NCI-H187 (cell line): ENCODE data around the gene NUAK1.

Experiments used
- DNase-seq, 2 experiments: peaks; one replicate each; lab custom pipeline; 2025; lab: John Stamatoyannopoulos, UW

The NUAK1 gene

DNA sequence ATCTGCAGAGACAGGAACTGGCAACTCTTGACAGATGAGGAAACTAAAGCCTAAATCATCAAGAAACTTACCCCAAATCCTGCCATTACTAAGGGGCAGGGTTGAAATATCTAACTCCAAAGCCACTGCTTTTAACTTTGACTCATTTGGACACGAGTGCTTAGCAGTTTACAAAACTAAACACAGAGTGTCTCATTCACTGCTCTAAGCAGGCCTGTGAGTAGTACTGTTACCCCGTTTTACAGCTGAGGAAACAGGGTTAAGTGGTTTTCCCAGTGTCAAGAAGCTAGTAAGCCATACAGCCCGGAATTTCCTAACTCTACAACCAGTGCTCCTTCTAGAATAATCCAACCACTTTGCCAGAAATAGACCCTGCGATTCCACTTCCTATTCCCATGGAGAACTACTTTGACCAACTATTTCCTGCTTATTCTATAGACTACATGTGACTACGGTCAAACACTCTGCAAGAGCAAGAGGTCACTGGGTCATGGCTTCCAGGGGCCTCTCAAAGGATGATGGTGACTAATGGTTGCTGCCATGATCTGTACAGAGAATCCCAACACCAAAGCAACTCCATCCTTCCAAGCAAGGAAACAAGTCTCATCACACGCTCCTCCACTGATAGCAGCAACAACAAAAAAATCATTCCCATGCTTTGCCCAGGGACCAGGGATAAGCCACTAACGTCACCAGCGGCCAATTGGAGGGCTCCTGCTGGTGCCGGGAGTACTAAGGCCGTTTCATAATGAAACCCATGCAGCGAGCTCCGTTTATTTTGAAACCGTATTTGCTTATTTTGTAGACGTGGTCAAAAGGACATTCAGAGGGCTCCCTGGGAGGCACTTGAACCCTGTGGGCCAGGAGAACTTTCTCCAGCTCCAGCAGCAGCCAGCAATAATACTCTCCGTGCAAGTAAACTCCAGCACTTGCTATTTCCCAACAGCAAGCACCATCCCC is 56.3 kb downstream of the NUAK1 start:
- DNase-seq, result no peak

DNA sequence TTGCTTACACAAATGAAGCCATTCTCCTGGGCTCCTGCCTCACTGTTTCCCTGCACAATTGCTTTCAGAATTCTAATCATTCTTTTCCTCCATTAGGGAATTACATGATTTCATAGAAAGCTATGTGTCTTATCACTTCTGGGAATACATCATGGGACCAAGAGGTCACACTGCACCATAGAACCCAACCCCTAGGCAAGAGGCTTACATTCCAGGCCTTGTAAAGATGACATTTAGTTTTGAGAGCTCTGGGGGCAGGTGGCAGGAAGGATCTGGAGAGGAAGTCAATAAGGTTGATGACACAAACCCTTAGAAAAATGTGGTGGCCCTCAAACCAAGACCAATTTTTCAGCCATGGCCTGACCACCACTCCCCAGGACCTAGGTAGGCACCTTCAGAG is 57.1 kb downstream of the NUAK1 start:
- no peak for DNase-seq

- DNase-seq, result no peak
Observed at GRCh38 chr12:106080791-106081170, 58.0 kb downstream of the NUAK1 start.

DNA sequence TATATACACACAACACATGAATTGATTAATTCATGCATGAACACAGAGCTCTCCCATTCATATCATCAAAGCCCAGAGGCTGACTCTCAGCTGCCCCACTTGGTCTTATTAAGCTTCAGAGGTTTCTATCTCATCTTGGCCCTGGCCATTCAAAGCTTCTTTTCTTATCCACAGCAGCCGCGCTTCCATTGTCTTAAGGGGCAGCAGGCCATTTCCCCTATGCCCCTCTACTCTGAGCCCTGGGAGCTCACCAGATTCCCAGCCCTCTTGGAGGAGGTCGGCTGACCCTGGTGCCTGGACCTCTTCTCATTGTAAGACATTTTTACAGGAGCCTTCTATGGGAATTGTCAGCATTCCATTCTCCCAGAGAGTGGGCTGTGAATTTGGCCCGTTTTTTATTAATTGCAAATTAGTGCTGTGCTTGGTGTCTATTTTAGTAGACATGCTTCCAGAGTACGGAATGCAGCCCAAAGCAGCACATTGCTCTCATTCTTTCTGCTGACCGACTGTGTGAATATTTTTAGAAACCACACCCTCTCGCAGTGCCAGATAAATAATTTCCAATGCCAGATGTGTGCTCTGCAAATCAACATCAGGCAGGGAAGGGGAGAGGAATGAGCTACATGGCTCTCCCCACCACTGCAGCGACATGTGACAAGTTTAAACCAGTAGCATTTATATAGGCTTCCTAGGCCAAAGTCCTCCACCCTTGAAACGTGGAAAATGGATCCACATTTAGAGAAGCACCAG is 58.5 kb downstream of the NUAK1 start:
- DNase-seq, result no peak

GRCh38 chr12:106079148-106079738 is 59.5 kb downstream of the NUAK1 start:
- no peak for DNase-seq

- DNase-seq, result no peak
Observed at GRCh38 chr12:106078358-106079010, 60.3 kb downstream of the NUAK1 start.

DNA sequence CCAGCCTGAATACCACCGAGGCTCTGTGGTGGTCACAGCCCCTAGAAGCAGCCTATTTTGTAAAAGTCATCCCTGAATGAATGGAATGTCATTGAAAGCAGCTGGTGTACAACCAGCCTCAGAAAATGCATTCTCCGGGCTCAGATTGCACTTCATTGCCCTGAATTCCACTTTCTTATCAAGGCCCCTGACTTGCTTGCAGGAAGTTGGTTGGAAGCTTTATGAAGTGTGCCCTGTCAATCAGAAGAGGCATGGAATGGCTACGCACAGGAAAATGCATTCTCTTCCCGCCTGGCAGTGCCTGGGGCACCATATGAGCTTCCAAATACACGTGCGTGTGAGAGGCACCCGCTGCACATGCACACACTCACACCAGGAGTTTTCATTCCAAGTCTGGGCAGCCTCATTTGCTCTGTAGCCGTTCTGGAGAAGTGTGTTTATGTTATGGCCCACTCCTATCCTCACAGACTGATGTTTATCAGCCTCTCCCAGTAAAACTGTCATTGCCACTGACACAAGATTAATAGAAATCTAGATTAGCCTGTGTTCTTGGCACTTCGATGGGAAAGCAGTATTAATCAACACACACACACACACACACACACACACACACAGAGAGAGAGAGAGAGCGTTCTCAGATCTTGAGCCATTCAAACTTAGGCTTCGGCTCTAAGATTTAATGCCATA is 63.9 kb downstream of the NUAK1 start:
- no peak for DNase-seq

- DNase-seq, result no peak
Observed at GRCh38 chr12:106074361-106074705, 64.4 kb downstream of the NUAK1 start.

DNA sequence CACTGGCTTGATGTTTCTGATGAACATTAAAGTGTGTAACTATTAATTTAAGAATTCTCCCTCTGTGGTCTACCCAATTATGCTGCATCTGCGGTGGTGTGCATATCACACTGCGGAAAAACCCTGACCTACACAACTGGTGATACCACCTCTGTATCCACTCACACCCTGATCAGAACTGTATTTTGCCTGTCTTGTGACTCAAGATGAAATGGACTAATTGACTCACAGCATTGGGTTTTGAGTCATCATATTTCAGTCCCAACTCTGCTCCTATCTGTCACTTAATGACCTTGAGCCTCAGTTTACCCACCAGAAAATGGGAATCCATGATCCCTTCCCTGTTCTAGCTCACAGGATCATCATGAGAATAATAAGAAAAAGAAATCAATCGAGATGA is 65.6 kb downstream of the NUAK1 start:
- no peak for DNase-seq

GRCh38 chr12:106072751-106073150 is 66.0 kb downstream of the NUAK1 start:
- no peak for DNase-seq

DNA sequence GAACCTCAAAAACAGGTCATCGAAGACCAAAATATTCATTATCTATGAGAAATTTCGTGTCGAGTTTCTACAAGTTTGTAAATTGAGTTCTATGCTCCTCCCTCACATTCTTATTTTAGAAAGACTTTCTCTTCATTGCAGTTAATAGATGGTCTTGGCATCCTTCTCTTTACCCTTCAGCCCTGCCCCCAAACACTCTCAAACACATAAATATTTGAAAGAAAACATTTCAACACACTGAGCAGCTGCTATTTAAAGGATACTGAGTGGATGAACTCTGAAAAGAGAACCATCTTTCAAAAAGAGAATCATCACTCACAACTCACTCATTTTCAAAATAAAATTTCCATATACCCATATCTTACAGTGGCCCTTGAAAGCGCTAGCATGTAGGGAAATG is 67.1 kb downstream of the NUAK1 start:
- no peak for DNase-seq

- no peak for DNase-seq
Observed at GRCh38 chr12:106070611-106071010, 68.1 kb downstream of the NUAK1 start.

DNA sequence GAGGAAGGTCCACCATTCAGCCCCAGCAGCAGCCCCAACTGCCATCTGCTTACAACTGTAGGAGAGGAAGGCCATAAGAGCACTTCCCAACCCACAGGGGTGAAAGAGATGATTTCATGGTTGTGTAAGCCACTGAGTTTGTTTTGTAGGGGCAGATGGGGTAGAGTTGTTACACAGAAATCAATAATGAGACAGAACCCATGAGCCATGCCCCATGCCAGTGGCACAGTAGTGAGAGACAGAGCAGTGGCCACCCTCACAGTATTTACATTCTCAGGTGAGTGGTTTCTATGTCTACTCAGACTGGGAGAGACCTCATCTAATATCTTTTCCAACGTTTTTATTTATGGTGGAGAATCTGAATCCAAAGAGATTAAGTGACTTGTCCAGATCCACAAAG is 68.6 kb downstream of the NUAK1 start:
- no peak for DNase-seq

- DNase-seq, result no peak
Observed at GRCh38 chr12:106068296-106068695, 70.5 kb downstream of the NUAK1 start.

GRCh38 chr12:106067606-106068205 is 71.0 kb downstream of the NUAK1 start:
- DNase-seq, result no peak

DNA sequence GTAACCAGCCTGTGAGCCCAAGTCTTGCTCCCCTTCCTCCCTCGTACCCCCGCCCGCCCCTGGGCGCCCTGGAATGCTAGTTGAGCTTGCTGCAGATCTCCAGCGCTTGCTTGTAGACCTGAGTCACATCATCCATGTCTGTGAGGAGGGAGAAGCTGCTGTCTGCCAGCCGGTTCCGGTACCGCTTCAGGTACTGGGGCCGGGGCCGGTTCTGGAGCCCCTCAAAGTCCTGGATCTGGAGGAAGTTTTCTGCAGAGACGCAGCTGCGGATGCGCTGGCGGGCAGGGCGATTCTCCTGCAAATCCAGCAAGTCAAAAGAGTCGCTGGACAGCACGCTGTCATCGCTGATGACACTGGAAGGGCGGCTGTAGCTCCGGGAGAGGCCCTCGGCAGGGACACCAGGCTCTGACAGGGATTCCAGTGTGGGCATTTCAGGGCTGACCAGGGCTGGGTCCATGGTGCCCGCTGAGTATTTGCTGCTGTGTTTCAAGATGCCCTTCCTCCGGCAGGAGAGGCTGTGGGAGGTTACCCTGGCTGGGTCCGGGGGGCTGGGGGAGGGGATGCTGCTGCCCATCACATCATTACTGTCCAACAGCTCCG is 71.9 kb downstream of the NUAK1 start:
- no peak for DNase-seq

DNA sequence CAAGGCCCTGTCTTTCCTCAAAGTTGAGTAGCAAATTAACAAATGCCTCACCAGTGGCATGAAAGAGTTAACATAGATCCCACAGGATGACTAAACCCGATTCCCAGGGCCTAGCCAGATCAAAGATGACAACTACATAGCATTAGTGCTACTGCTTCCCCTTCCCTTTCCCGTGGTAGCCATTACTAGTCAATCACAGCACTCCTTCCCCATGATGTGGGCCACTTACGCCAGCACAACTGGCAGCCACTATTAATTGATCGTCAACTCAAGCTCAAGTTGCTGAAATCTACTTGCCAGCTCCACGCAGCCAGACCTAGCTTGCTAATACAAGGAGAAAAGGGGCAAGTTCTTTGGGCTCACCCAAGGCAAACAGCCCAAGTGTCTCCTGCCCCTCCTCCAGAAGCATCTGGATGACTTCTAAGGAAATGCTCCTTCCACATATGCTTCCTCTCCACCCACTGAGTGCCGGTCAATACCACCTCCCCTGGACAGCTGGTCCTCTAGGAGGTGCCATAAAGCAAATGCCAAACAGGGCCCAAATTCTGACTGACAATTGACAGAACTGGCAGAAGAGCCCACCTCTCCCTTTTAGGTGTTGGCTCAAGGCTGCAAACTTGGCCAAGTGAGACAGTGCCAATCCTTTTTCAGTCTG is 72.6 kb downstream of the NUAK1 start:
- no peak for DNase-seq

DNA sequence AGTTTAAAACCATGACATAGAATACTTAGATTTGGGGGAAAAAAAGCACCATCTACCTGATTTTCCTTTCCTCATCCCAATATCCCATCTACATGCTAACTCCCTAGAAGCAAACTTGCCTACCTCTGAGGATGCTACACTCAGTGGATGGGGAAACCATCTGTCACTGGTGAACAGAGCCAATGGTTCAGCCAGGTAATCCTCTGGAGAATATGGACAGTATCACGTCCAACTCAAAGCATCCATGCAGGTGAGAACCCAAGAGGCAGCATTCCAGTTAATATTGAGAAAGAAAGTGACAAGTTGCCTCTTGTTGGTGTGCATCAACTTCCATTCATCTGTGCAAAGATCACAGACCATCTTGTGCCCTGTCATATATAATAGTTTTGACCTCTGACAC is 73.2 kb downstream of the NUAK1 start:
- no peak for DNase-seq

DNA sequence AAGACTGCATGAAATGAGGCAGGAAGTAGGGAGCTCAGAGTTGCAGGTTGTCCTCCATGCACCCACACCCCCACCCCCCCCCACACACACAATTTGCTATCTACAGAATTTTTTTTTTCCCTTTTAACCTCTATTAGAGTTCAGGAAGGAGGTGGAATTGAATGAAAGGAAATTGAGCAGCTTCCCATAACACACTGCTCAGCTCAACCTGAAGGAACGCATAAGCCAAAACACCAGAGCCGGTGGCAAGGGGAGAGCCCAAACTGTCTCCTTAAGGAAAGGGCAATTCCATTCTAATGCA is 74.1 kb downstream of the NUAK1 start:
- no peak for DNase-seq

DNA sequence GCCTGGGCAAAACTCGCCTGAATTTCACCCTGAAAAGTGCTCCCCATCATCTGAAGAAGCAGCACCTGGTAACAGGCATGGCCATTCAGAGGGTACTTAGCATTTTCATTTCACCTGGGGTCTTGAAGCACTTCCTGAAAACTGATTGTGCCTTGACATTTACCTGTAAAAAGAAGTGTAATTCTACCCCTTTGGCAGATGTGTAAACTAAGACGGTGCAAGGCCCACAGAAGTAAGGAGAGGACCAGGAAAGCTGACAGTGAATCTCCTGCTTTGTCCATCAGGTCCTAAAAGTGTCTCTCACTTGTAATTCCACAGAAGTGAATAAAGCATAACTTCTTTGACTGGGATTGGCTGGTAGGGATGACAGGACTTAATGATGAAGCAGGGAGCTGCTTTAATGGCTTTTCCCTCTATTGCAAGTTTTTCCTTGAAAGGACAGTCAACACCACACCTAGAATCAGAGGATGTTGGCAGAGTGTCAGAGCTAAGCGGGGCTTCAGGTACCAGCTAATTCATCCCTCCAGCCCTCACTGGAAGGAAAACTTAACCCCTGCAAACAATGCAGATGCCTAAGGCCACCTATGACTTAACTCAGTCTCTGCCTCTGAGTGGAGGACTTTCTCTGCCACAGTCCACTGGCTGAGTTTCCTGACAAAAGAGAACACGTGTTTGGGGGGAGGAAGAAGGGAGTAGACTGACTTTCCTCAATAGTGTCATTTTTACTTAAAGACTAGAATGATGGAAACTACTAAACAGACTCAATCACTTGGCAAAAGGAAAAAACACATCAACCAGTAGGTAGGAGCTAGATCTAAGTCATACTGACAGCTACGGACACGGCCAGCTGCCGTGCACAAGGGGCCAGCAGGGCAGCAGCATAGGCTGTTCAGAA is 74.7 kb downstream of the NUAK1 start:
- DNase-seq, result no peak
